ENCODE results near the gene LYZL2.
A peak's percentile ranks its signal among the peaks of the same experiment; 100 is the strongest.

The LYZL2 gene

GRCh38 chr10:30581779-30582380 lies 47.7 kb downstream of the LYZL2 start:
- Histone ChIP-seq H4K12ac (ENCODE audit: low read depth, low read length) (no peak overlapping the region), H3K18ac (ENCODE audit: low read length) (no peak overlapping the region), H3K27ac (ENCODE audit: low read depth, low read length) (no peak overlapping the region), H3K79me1 (ENCODE audit: low read length) (no peaks in the 10 kb centered on the region), H3K36me3 (ENCODE audit: control insufficient read depth in 1 of 2, insufficient read depth in 2 of 2, low read length in 2 of 2) (no peaks in the 10 kb centered on the region), H3K79me2 (ENCODE audit: control insufficient read depth, insufficient read depth, low read length, poor library complexity) (no peaks in the 10 kb centered on the region), H3K27me3 (ENCODE audit: insufficient read depth, low read length) (no peaks in the 10 kb centered on the region), H3K9ac (ENCODE audit: low read length) (no peak overlapping the region), H3K4me2 (ENCODE audit: low read length) (no peak overlapping the region), H2BK5ac (ENCODE audit: low read depth, low read length, poor library complexity) (no peak overlapping the region), H3K4ac (ENCODE audit: low read depth, low read length) (no peak overlapping the region), H3K14ac (ENCODE audit: low read length) (no peak overlapping the region), H3K4me1 (ENCODE audit: control insufficient read depth in 1 of 2, insufficient read depth in 2 of 2, low read length in 2 of 2) (no peaks in the 10 kb centered on the region), H3K9me3 (ENCODE audit: insufficient read depth, low read depth, low read length) (no peaks in the 10 kb centered on the region), H4K8ac (ENCODE audit: low read depth, low read length) (no peak overlapping the region), H2AK5ac (ENCODE audit: low read length) (no peak overlapping the region), H2BK12ac (ENCODE audit: low read length) (no peak overlapping the region), H4K91ac (ENCODE audit: low read depth, low read length) (no peak overlapping the region), H2BK120ac (ENCODE audit: insufficient read depth, low read length, poor library complexity) (no peak overlapping the region), H3K23ac (ENCODE audit: low read length) (no peak overlapping the region), H3K4me3 (ENCODE audit: low read depth, low read length) (no peak overlapping the region), H2AFZ (ENCODE audit: insufficient read depth, low read length, poor library complexity) (no peak overlapping the region)
- peak; percentile 14 to 69 for DNase-seq
- WGBS (ENCODE audit: extremely low coverage, insufficient coverage, insufficient read length), result no CpG with 5 or more reads among the region's 3 CpGs

GRCh38 chr10:30580676-30581075 lies 48.9 kb downstream of the LYZL2 start:
- Histone ChIP-seq H3K9me3 (ENCODE audit: insufficient read depth, low read depth, low read length) (no peaks in the 10 kb centered on the region), H4K91ac (ENCODE audit: low read depth, low read length) (no peak overlapping the region), H3K36me3 (ENCODE audit: control insufficient read depth in 1 of 2, insufficient read depth in 2 of 2, low read length in 2 of 2) (no peaks in the 10 kb centered on the region), H3K9ac (ENCODE audit: low read length) (no peak overlapping the region), H3K14ac (ENCODE audit: low read length) (no peak overlapping the region), H2BK5ac (ENCODE audit: low read depth, low read length, poor library complexity) (no peak overlapping the region), H3K4me1 (ENCODE audit: control insufficient read depth in 1 of 2, insufficient read depth in 2 of 2, low read length in 2 of 2) (no peaks in the 10 kb centered on the region), H3K4ac (ENCODE audit: low read depth, low read length) (no peak overlapping the region), H3K23ac (ENCODE audit: low read length) (no peak overlapping the region), H4K8ac (ENCODE audit: low read depth, low read length) (no peak overlapping the region), H3K79me2 (ENCODE audit: control insufficient read depth, insufficient read depth, low read length, poor library complexity) (no peaks in the 10 kb centered on the region), H3K79me1 (ENCODE audit: low read length) (no peaks in the 10 kb centered on the region), H3K4me2 (ENCODE audit: low read length) (no peak overlapping the region), H2AFZ (ENCODE audit: insufficient read depth, low read length, poor library complexity) (no peak overlapping the region), H2BK12ac (ENCODE audit: low read length) (no peak overlapping the region), H3K18ac (ENCODE audit: low read length) (no peak overlapping the region), H3K27me3 (ENCODE audit: insufficient read depth, low read length) (no peaks in the 10 kb centered on the region), H2AK5ac (ENCODE audit: low read length) (no peak overlapping the region), H3K4me3 (ENCODE audit: low read depth, low read length) (no peak overlapping the region), H4K12ac (ENCODE audit: low read depth, low read length) (no peak overlapping the region), H2BK120ac (ENCODE audit: insufficient read depth, low read length, poor library complexity) (no peak overlapping the region), H3K27ac (ENCODE audit: low read depth, low read length) (no peak overlapping the region)
- no CpG with 5 or more reads among the region's 5 CpGs for WGBS (ENCODE audit: extremely low coverage, insufficient coverage, insufficient read length)
- DNase-seq, result no peak

- Histone ChIP-seq H3K36me3 (ENCODE audit: control insufficient read depth in 1 of 2, insufficient read depth in 2 of 2, low read length in 2 of 2) (no peaks in the 10 kb centered on the region), H3K23ac (ENCODE audit: low read length) (no peak overlapping the region), H3K4me2 (ENCODE audit: low read length) (no peak overlapping the region), H2AFZ (ENCODE audit: insufficient read depth, low read length, poor library complexity) (no peak overlapping the region), H3K18ac (ENCODE audit: low read length) (no peak overlapping the region), H2BK120ac (ENCODE audit: insufficient read depth, low read length, poor library complexity) (no peak overlapping the region), H2BK5ac (ENCODE audit: low read depth, low read length, poor library complexity) (no peak overlapping the region), H3K27me3 (ENCODE audit: insufficient read depth, low read length) (no peaks in the 10 kb centered on the region), H3K9me3 (ENCODE audit: insufficient read depth, low read depth, low read length) (no peaks in the 10 kb centered on the region), H4K8ac (ENCODE audit: low read depth, low read length) (no peak overlapping the region), H3K14ac (ENCODE audit: low read length) (no peak overlapping the region), H3K4me3 (ENCODE audit: low read depth, low read length) (no peak overlapping the region), H3K79me2 (ENCODE audit: control insufficient read depth, insufficient read depth, low read length, poor library complexity) (no peaks in the 10 kb centered on the region), H3K4ac (ENCODE audit: low read depth, low read length) (no peak overlapping the region), H2AK5ac (ENCODE audit: low read length) (no peak overlapping the region), H4K91ac (ENCODE audit: low read depth, low read length) (no peak overlapping the region), H3K27ac (ENCODE audit: low read depth, low read length) (no peak overlapping the region), H2BK12ac (ENCODE audit: low read length) (no peak overlapping the region), H3K4me1 (ENCODE audit: control insufficient read depth in 1 of 2, insufficient read depth in 2 of 2, low read length in 2 of 2) (no peaks in the 10 kb centered on the region), H4K12ac (ENCODE audit: low read depth, low read length) (no peak overlapping the region), H3K9ac (ENCODE audit: low read length) (no peak overlapping the region), H3K79me1 (ENCODE audit: low read length) (no peaks in the 10 kb centered on the region)
- no CpG with 5 or more reads among the region's 7 CpGs for WGBS (ENCODE audit: extremely low coverage, insufficient coverage, insufficient read length)
- DNase-seq, result no peak
Measured at GRCh38 chr10:30580241-30580640, 49.3 kb downstream of the LYZL2 start.

- Histone ChIP-seq H4K8ac (ENCODE audit: low read depth, low read length) (no peak overlapping the region), H2BK120ac (ENCODE audit: insufficient read depth, low read length, poor library complexity) (no peak overlapping the region), H3K4me3 (ENCODE audit: low read depth, low read length) (no peak overlapping the region), H3K9ac (ENCODE audit: low read length) (no peak overlapping the region), H2BK5ac (ENCODE audit: low read depth, low read length, poor library complexity) (no peak overlapping the region), H3K27me3 (ENCODE audit: insufficient read depth, low read length) (no peaks in the 10 kb centered on the region), H3K79me1 (ENCODE audit: low read length) (no peaks in the 10 kb centered on the region), H4K91ac (ENCODE audit: low read depth, low read length) (no peak overlapping the region), H3K18ac (ENCODE audit: low read length) (no peak overlapping the region), H3K9me3 (ENCODE audit: insufficient read depth, low read depth, low read length) (no peaks in the 10 kb centered on the region), H3K36me3 (ENCODE audit: control insufficient read depth in 1 of 2, insufficient read depth in 2 of 2, low read length in 2 of 2) (no peaks in the 10 kb centered on the region), H3K4ac (ENCODE audit: low read depth, low read length) (no peak overlapping the region), H3K14ac (ENCODE audit: low read length) (no peak overlapping the region), H2AK5ac (ENCODE audit: low read length) (no peak overlapping the region), H2BK12ac (ENCODE audit: low read length) (no peak overlapping the region), H3K27ac (ENCODE audit: low read depth, low read length) (no peak overlapping the region), H4K12ac (ENCODE audit: low read depth, low read length) (no peak overlapping the region), H3K79me2 (ENCODE audit: control insufficient read depth, insufficient read depth, low read length, poor library complexity) (no peaks in the 10 kb centered on the region), H3K4me1 (ENCODE audit: control insufficient read depth in 1 of 2, insufficient read depth in 2 of 2, low read length in 2 of 2) (no peaks in the 10 kb centered on the region), H2AFZ (ENCODE audit: insufficient read depth, low read length, poor library complexity) (no peak overlapping the region), H3K23ac (ENCODE audit: low read length) (no peak overlapping the region), H3K4me2 (ENCODE audit: low read length) (no peak overlapping the region)
- no peak for DNase-seq
- WGBS (ENCODE audit: extremely low coverage, insufficient coverage, insufficient read length), result no CpG with 5 or more reads among the region's 3 CpGs
Measured at GRCh38 chr10:30579574-30579973, 50.0 kb downstream of the LYZL2 start.
